ENCODE measurements around the gene NTM. TPM values are rescaled to one million over a fixed set of nuclear protein-coding genes. Genes with fewer than 3 reads are reported as not detected.

NTM gene
- total and polyA plus RNA-seq, 4 experiments from 2014 or later = not detected

DNA sequence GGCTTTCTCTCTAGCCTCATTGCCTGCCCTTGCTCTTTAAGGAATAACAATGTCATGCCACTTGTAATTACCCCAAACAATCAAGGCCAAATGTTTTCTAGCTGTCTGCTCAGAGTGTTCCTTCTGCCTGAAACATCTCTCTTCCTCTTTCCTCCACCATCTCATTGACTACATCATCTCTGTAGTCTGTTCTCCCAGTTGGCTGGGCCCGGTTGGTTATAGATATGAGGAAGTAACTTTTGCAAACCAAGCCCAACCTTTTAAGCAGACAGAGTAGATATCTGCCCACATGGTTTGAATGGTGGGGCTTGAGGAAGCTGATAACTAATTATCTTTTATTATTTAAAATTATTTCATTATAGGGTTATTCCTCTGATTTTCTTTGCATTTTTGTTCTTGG, 104.5 kb downstream of the NTM start:
- POLR2A ChIA-PET (ENCODE audit: partially characterized antibody) = no interaction called here
- H3K27me3 ChIP-seq (ENCODE audit: insufficient read depth, low read length) = no peaks in the 10 kb centered on the region
- no peaks in the 10 kb centered on the region for H3K9me3 ChIP-seq (ENCODE audit: control insufficient read depth in 1 of 2, low read length in 2 of 2)
- Mint-ChIP-seq H3K36me3 (no peaks in the 10 kb centered on the region), H3K4me1 (no peaks in the 10 kb centered on the region), H3K27ac (no peak overlapping the region), H3K27me3 (peaks cover 1% of the 10 kb centered on the region in 2 donors), H3K4me3 (no peak overlapping the region), H3K9me3 (peaks cover 0 to 10% (median 4%) of the 10 kb centered on the region in 8 donors)
- no peak for DNase-seq
- H3K4me3 ChIP-seq (ENCODE audit: low read length in 2 of 2) = no peak overlapping the region
- CTCF ChIA-PET (ENCODE audit: partially characterized antibody) = no interaction called here
- H3K27ac ChIP-seq (ENCODE audit: low read depth, low read length) = no peak overlapping the region
- intact Hi-C loops (cut with micrococcal nuclease) = no loop called here
- no peaks in the 10 kb centered on the region for H3K36me3 ChIP-seq (ENCODE audit: insufficient read depth, low read length)
- H3K4me1 ChIP-seq (ENCODE audit: insufficient read depth, low read length) = no peaks in the 10 kb centered on the region

DNA sequence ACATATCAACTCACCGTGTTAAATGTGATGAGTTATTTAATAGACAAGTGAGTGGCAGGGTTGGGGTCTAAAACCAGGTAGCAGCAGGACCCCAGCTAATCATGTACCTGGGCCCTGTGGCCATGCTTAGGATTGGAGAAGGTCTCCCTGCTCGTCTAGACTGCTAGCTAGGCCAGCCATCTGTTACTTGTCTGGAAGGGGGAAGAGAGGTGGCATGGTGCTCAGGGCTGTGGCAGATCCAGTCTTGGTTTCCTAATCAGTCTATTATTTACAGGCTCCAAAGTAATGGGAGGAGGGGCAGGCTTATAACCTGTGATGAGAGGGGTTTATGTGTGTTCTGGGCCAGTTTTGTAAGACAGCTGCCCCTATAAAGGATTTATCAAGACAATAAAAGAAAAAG, 105.9 kb downstream of the NTM start:
- Mint-ChIP-seq H3K27me3 (peaks cover 1% of the 10 kb centered on the region in 2 donors), H3K36me3 (no peaks in the 10 kb centered on the region), H3K4me1 (no peaks in the 10 kb centered on the region), H3K27ac (no peak overlapping the region), H3K4me3 (no peak overlapping the region), H3K9me3 (peaks cover 0 to 10% (median 5%) of the 10 kb centered on the region in 8 donors)
- intact Hi-C loops (cut with micrococcal nuclease) = no loop called here
- Histone ChIP-seq H3K4me1 (ENCODE audit: insufficient read depth, low read length) (no peaks in the 10 kb centered on the region), H3K27ac (ENCODE audit: low read depth, low read length) (no peak overlapping the region), H3K9me3 (ENCODE audit: control insufficient read depth in 1 of 2, low read length in 2 of 2) (no peaks in the 10 kb centered on the region), H3K4me3 (ENCODE audit: low read length in 2 of 2) (no peak overlapping the region), H3K27me3 (ENCODE audit: insufficient read depth, low read length) (no peaks in the 10 kb centered on the region), H3K36me3 (ENCODE audit: insufficient read depth, low read length) (no peaks in the 10 kb centered on the region)
- no peak for DNase-seq
- ChIA-PET POLR2A (ENCODE audit: partially characterized antibody) (no interaction called here), CTCF (ENCODE audit: partially characterized antibody) (no interaction called here)

DNA sequence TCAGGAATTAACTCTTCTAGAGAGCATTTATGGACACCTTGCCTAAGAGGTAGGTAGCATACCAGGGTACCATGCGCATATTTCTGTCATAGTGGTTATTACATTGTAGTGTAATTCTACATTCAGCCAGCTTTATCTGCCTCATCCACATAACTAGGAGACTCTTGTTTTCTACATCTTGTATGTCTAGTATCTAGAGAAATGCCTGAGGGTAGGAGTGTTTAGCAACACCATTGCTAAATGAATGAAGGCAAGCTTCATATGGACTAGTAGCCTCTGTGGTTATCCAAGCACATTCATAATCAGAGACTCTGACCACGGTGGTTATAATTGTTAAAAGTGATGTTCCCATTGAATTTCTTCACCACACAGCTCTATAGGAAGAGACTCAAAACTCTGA, 107.9 kb downstream of the NTM start:
- no peak overlapping the region for H3K27ac Mint-ChIP-seq
- no peak overlapping the region for H3K4me3 Mint-ChIP-seq
- no peak for DNase-seq
- H3K36me3 Mint-ChIP-seq = no peaks in the 10 kb centered on the region
- H3K9me3 ChIP-seq (ENCODE audit: control insufficient read depth in 1 of 2, low read length in 2 of 2) = no peaks in the 10 kb centered on the region
- H3K4me1 Mint-ChIP-seq = no peaks in the 10 kb centered on the region
- H3K36me3 ChIP-seq (ENCODE audit: insufficient read depth, low read length) = no peaks in the 10 kb centered on the region
- no peaks in the 10 kb centered on the region for H3K4me1 ChIP-seq (ENCODE audit: insufficient read depth, low read length)
- H3K9me3 Mint-ChIP-seq = peaks cover 0 to 10% (median 3%) of the 10 kb centered on the region in 8 donors
- H3K27ac ChIP-seq (ENCODE audit: low read depth, low read length) = no peak overlapping the region
- CTCF ChIA-PET (ENCODE audit: partially characterized antibody) = no interaction called here
- no peak overlapping the region for H3K4me3 ChIP-seq (ENCODE audit: low read length in 2 of 2)
- intact Hi-C loops (cut with micrococcal nuclease) = no loop called here
- H3K27me3 ChIP-seq (ENCODE audit: insufficient read depth, low read length) = no peaks in the 10 kb centered on the region
- H3K27me3 Mint-ChIP-seq = peaks cover 1% of the 10 kb centered on the region in 2 donors
- POLR2A ChIA-PET (ENCODE audit: partially characterized antibody) = no interaction called here

DNA sequence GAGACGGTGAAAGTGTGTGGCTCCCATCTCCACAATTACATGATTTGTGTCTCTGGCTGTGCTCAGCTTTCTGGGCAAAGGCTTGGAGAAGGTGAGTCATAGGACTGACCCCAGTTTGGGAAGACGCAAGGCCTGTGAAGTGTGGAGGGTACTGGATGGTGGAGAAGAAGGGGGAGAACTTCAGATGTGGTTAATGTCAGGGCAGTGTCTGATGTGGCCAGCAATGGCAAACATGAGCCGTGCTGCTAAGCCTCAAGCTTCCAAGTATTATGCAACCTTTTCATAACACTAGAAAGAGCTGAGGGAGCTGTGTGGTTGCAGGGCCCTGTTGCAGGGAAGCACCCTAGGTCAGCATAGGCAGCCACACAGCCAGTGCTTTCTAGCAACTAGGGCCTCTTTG, 110.9 kb downstream of the NTM start:
- no peaks in the 10 kb centered on the region for H3K4me1 ChIP-seq (ENCODE audit: insufficient read depth, low read length)
- H3K4me1 Mint-ChIP-seq = no peaks in the 10 kb centered on the region
- H3K4me3 Mint-ChIP-seq = no peak overlapping the region
- no peaks in the 10 kb centered on the region for H3K36me3 ChIP-seq (ENCODE audit: insufficient read depth, low read length)
- intact Hi-C loops (cut with micrococcal nuclease) = no loop called here
- H3K4me3 ChIP-seq (ENCODE audit: low read length in 2 of 2) = no peak overlapping the region
- H3K27ac Mint-ChIP-seq = no peak overlapping the region
- POLR2A ChIA-PET (ENCODE audit: partially characterized antibody) = no interaction called here
- H3K27me3 Mint-ChIP-seq = no peaks in the 10 kb centered on the region
- peaks cover 0 to 7% (median under 1%) of the 10 kb centered on the region in 8 donors for H3K9me3 Mint-ChIP-seq
- CTCF ChIA-PET (ENCODE audit: partially characterized antibody) = no interaction called here
- H3K27me3 ChIP-seq (ENCODE audit: insufficient read depth, low read length) = no peaks in the 10 kb centered on the region
- H3K36me3 Mint-ChIP-seq = no peaks in the 10 kb centered on the region
- no peak for DNase-seq
- no peaks in the 10 kb centered on the region for H3K9me3 ChIP-seq (ENCODE audit: control insufficient read depth in 1 of 2, low read length in 2 of 2)
- H3K27ac ChIP-seq (ENCODE audit: low read depth, low read length) = no peak overlapping the region

DNA sequence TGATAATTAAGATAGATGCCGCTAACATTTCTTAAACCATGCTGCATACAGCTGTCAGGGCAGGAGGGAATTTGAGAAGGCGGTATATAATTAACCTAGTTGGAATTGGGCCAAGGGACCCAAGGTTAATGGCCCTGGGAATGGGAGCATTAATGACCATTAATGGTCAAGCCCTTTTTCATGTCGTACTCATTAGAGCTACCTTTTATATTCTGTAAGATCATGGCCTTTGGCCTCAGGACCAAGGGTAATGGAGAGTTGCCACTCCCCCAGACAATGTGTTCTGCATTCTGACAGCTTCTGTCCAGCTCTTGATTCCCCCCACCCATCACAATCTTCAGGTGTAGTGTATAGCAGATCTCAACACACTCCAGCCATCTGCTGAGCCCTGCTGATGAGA, 111.6 kb downstream of the NTM start:
- no peaks in the 10 kb centered on the region for H3K27me3 Mint-ChIP-seq
- Histone ChIP-seq H3K27ac (ENCODE audit: low read depth, low read length) (no peak overlapping the region), H3K4me3 (ENCODE audit: low read length in 2 of 2) (no peak overlapping the region), H3K9me3 (ENCODE audit: control insufficient read depth in 1 of 2, low read length in 2 of 2) (no peaks in the 10 kb centered on the region), H3K36me3 (ENCODE audit: insufficient read depth, low read length) (no peaks in the 10 kb centered on the region), H3K27me3 (ENCODE audit: insufficient read depth, low read length) (no peaks in the 10 kb centered on the region), H3K4me1 (ENCODE audit: insufficient read depth, low read length) (no peaks in the 10 kb centered on the region)
- no peak overlapping the region for H3K4me3 Mint-ChIP-seq
- peaks cover 0 to 7% (median under 1%) of the 10 kb centered on the region in 8 donors for H3K9me3 Mint-ChIP-seq
- H3K27ac Mint-ChIP-seq = no peak overlapping the region
- intact Hi-C loops (cut with micrococcal nuclease) = no loop called here
- H3K4me1 Mint-ChIP-seq = no peaks in the 10 kb centered on the region
- POLR2A ChIA-PET (ENCODE audit: partially characterized antibody) = no interaction called here
- DNase-seq = no peak
- H3K36me3 Mint-ChIP-seq = no peaks in the 10 kb centered on the region
- CTCF ChIA-PET (ENCODE audit: partially characterized antibody) = no interaction called here

DNA sequence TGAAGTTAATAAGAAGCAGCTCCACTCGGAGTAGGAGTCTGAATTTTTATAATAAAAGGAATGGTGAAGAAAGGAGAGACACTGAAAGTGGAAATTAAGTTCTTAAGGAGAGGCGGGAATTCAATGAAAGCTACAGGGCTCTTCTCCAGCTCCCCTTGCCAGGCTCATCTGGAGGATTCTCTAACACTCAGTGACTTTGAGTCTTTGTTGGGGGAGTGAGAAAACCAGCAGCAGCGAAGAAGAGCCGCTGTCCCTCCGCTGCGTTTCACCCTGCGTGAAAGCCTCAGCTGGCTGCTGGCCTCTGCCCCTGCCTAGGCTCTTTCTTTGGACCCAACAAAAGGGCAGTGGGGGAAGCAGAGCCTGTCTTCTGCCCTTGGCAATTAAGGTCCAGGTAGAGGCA, 113.0 kb downstream of the NTM start:
- Mint-ChIP-seq H3K4me1 (no peaks in the 10 kb centered on the region), H3K27me3 (no peaks in the 10 kb centered on the region), H3K36me3 (no peaks in the 10 kb centered on the region), H3K4me3 (no peak overlapping the region), H3K9me3 (peaks cover 0 to 5% (median 0%) of the 10 kb centered on the region in 8 donors), H3K27ac (no peak overlapping the region)
- ChIA-PET CTCF (ENCODE audit: partially characterized antibody) (no interaction called here), POLR2A (ENCODE audit: partially characterized antibody) (no interaction called here)
- Histone ChIP-seq H3K4me1 (ENCODE audit: insufficient read depth, low read length) (no peaks in the 10 kb centered on the region), H3K36me3 (ENCODE audit: insufficient read depth, low read length) (no peaks in the 10 kb centered on the region), H3K4me3 (ENCODE audit: low read length in 2 of 2) (no peak overlapping the region), H3K27ac (ENCODE audit: low read depth, low read length) (no peak overlapping the region), H3K9me3 (ENCODE audit: control insufficient read depth in 1 of 2, low read length in 2 of 2) (no peaks in the 10 kb centered on the region), H3K27me3 (ENCODE audit: insufficient read depth, low read length) (no peaks in the 10 kb centered on the region)
- DNase-seq = no peak
- intact Hi-C loops (cut with micrococcal nuclease) = no loop called here

DNA sequence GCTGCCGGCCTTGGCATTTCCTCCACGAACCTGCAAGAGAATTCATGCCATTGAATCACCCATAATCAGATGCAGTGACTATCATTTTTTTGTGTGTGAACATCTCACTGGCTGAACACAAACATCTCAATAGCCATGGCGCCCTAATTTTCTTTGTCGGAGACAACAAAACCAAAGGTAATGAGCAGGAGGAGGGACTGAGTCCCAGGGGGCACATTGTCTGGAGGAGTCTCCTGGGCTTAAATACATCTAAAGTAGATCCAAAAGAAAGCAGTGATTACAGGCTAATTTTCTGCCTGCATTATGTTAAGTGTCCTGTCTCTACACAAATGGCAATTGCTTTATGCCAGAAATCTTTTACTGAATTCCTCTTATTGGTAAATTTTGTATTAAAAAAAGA, 113.5 kb downstream of the NTM start:
- Mint-ChIP-seq H3K27me3 (no peaks in the 10 kb centered on the region), H3K4me3 (no peak overlapping the region), H3K4me1 (no peaks in the 10 kb centered on the region), H3K36me3 (no peaks in the 10 kb centered on the region), H3K9me3 (peaks cover 0 to 5% (median 0%) of the 10 kb centered on the region in 8 donors), H3K27ac (no peak overlapping the region)
- no peaks in the 10 kb centered on the region for H3K4me1 ChIP-seq (ENCODE audit: insufficient read depth, low read length)
- ChIA-PET CTCF (ENCODE audit: partially characterized antibody) (no interaction called here), POLR2A (ENCODE audit: partially characterized antibody) (no interaction called here)
- intact Hi-C loops (cut with micrococcal nuclease) = no loop called here
- no peak overlapping the region for H3K27ac ChIP-seq (ENCODE audit: low read depth, low read length)
- H3K9me3 ChIP-seq (ENCODE audit: control insufficient read depth in 1 of 2, low read length in 2 of 2) = no peaks in the 10 kb centered on the region
- H3K4me3 ChIP-seq (ENCODE audit: low read length in 2 of 2) = no peak overlapping the region
- H3K27me3 ChIP-seq (ENCODE audit: insufficient read depth, low read length) = no peaks in the 10 kb centered on the region
- no peak for DNase-seq
- H3K36me3 ChIP-seq (ENCODE audit: insufficient read depth, low read length) = no peaks in the 10 kb centered on the region

DNA sequence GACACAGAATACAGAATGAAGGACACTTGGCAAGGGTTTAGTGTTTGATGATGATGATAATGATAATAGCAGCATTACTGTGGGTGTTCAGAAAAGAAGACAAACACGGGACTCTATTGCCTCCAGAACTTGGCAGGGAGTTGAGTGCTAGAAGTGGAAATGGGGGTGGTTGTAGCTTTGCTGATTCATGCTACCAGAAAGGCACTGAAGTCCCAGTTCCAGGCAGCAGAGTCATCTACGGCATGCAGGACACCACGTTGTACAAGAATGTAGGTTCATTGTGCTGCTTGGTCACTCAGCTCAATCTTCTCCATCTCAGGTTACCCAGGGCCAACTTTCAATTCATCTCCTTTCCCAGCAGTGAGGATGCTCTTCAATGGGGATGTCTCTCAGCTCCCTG, 115.7 kb downstream of the NTM start:
- H3K36me3 Mint-ChIP-seq = no peaks in the 10 kb centered on the region
- POLR2A ChIA-PET (ENCODE audit: partially characterized antibody) = no interaction called here
- H3K27me3 Mint-ChIP-seq = no peaks in the 10 kb centered on the region
- H3K36me3 ChIP-seq (ENCODE audit: insufficient read depth, low read length) = no peaks in the 10 kb centered on the region
- no peak overlapping the region for H3K27ac Mint-ChIP-seq
- intact Hi-C loops (cut with micrococcal nuclease) = no loop called here
- H3K27me3 ChIP-seq (ENCODE audit: insufficient read depth, low read length) = no peaks in the 10 kb centered on the region
- CTCF ChIA-PET (ENCODE audit: partially characterized antibody) = no interaction called here
- DNase-seq = no peak
- H3K4me3 Mint-ChIP-seq = no peak overlapping the region
- H3K9me3 Mint-ChIP-seq = peaks cover 0 to 3% (median 0%) of the 10 kb centered on the region in 8 donors
- no peaks in the 10 kb centered on the region for H3K9me3 ChIP-seq (ENCODE audit: control insufficient read depth in 1 of 2, low read length in 2 of 2)
- H3K4me3 ChIP-seq (ENCODE audit: low read length in 2 of 2) = no peak overlapping the region
- no peaks in the 10 kb centered on the region for H3K4me1 ChIP-seq (ENCODE audit: insufficient read depth, low read length)
- no peak overlapping the region for H3K27ac ChIP-seq (ENCODE audit: low read depth, low read length)
- no peaks in the 10 kb centered on the region for H3K4me1 Mint-ChIP-seq

All from CD4-positive, alpha-beta memory T cell (primary cell).